BE2C (cell line): Measurements from ENCODE around the gene NTHL1.
A peak's percentile ranks its signal among the peaks of the same experiment; 100 is the strongest.

Experiments
- DNase-seq: peaks from one replicate; pipeline ENCODE4 v3.0.0-alpha.2; 2020
- H3K27me3 ChIP-seq: fragments of 250-450 bp; sonication (Bioruptor Pico); 2 replicates; pipeline ENCODE4 v1.5.1; 2020; ENCODE audit warnings: mild to moderate bottlenecking
- H3K36me3 ChIP-seq: fragments of 250-450 bp; sonication (Bioruptor Pico); 2 replicates; pipeline ENCODE4 v1.5.1; 2020; ENCODE audit warnings: mild to moderate bottlenecking
- H3K4me1 ChIP-seq: fragments of 250-450 bp; sonication (Bioruptor Pico); 2 replicates; pipeline ENCODE4 v1.5.1; 2020
- H3K4me3 ChIP-seq: 2 replicates; pipeline ENCODE4 v1.5.1; 2011; ENCODE audit warnings: low read depth, low read length
- H3K9me3 ChIP-seq: fragments of 250-450 bp; sonication (Bioruptor Pico); 2 replicates; pipeline ENCODE4 v1.5.1; 2020
- TF ChIP-seq, protein P1 (sequence below): IDR thresholded peaks from 2 replicates; pipeline ENCODE4 v1.5.1; 2012; ENCODE audit warnings: mild to moderate bottlenecking, low read depth, low read length

Gene NTHL1

DNA sequence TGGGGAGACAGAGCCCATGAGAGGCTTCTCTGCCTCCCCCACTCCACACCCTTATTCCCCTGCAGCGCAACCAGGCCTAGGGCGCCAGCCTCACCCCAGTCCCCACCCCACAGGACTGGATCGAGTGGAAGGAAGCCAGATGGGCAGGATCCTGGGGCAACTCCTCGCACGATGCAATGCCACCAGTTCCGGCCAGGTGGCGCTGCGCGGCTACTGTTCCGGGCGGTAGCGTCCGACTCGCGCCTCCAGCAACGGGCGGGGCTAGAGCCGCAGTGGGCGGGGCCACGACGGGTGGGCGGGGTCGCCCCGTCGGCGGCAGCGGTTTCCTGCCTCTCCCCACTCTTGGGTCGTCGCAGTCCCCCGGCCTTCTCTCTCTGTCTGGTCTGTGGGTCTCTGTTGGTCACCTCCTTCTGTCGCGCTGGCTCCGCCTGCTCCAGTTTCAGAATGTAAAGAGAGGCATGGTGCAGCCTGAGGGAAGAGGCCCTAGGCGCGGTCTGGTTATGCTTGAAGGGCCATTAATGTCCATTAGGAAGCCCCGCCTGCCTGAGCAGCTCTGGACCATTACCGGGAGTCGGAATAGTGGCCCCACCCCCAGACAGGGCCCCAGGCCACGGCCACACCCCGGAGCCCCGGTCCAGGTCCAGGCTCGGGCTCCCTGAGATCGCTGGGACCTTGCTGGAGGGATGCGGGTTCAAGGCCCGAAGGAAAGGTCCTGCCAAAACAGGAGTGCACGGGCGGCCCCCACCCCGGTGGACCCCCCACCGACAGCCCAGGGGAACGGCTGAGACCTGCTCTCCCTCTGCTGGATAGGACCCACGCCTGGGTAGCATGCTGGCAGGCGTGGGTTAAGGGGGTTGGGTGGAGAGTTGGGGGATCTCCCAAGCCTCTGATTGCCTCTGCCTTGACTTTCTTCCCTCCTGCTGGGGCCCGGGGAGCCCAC is 24.3 kb downstream of the NTHL1 start:
- peak overlapping the region; percentile 53 for H3K4me3 ChIP-seq
- 0 out of 2 replicates have a peak, but pooled peaks cover 4% of the 10 kb centered on the region for H3K4me1 ChIP-seq
- no peaks in the 10 kb centered on the region for H3K9me3 ChIP-seq
- H3K27me3 ChIP-seq: no peaks in the 10 kb centered on the region
- H3K36me3 ChIP-seq: no peaks in the 10 kb centered on the region
- TF ChIP-seq, protein P1, sequence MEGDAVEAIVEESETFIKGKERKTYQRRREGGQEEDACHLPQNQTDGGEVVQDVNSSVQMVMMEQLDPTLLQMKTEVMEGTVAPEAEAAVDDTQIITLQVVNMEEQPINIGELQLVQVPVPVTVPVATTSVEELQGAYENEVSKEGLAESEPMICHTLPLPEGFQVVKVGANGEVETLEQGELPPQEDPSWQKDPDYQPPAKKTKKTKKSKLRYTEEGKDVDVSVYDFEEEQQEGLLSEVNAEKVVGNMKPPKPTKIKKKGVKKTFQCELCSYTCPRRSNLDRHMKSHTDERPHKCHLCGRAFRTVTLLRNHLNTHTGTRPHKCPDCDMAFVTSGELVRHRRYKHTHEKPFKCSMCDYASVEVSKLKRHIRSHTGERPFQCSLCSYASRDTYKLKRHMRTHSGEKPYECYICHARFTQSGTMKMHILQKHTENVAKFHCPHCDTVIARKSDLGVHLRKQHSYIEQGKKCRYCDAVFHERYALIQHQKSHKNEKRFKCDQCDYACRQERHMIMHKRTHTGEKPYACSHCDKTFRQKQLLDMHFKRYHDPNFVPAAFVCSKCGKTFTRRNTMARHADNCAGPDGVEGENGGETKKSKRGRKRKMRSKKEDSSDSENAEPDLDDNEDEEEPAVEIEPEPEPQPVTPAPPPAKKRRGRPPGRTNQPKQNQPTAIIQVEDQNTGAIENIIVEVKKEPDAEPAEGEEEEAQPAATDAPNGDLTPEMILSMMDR: peak; percentile 84
- DNase-seq: peak; percentile 93

DNA sequence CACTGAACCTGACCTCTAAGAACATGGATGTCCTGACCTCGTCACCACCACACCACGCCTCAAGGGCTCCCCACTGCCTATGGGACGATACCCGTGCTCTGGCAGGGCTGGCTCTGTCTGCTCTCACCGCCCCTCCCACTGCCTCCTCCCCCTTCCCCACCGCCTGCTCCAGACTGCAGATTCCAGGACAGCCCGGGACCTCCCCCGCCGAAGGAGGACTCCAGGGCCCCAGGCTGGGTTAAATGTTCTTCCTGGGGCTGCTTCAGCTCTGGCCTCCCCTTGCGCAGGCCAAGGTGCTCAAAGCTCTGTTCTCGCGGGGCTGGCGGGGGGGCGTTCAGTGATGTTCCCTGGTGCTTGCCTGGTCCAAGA is 24.9 kb downstream of the NTHL1 start:
- H3K4me1 ChIP-seq: 0 out of 2 replicates have a peak, but pooled peaks cover 4% of the 10 kb centered on the region
- peak overlapping the region; percentile 50 for H3K4me3 ChIP-seq
- no peaks in the 10 kb centered on the region for H3K36me3 ChIP-seq
- DNase-seq: peak; percentile 75
- no peaks in the 10 kb centered on the region for H3K9me3 ChIP-seq
- H3K27me3 ChIP-seq: no peaks in the 10 kb centered on the region
- TF ChIP-seq, protein P1: no peak

- 0 out of 2 replicates have a peak, but pooled peaks cover 4% of the 10 kb centered on the region for H3K4me1 ChIP-seq
- TF ChIP-seq, protein P1: no peak
- H3K36me3 ChIP-seq: no peaks in the 10 kb centered on the region
- H3K4me3 ChIP-seq: no peak overlapping the region
- no peaks in the 10 kb centered on the region for H3K9me3 ChIP-seq
- H3K27me3 ChIP-seq: no peaks in the 10 kb centered on the region
- no peak for DNase-seq
These were observed 27.5 kb downstream of the NTHL1 start for GRCh38 chr16:2019921-2020831.

DNA sequence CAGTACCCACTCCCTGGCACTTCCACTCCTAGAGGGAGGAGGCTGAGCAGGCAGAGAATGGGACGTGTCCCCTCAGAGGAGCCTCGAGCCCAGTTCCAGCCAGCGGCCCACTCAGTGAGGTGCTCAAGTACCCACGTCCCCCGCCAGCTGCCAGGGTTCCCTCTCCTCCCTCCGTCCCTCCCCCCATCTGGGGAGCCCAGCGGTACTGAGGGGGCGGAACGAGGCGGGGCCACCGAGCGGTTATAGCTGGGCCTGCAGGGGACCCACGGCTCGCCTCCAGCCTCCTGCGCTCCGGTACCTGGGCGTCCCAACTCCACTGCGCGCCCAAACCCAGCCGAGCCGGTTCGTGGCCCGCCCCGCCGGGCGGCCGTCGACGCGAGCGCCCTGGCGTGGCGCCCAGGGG is 28.1 kb downstream of the NTHL1 start, which contains the start of gene NPW:
Gene NPW (plus strand): TSS at position 268 of the 403 bp plus-strand sequence.
- H3K9me3 ChIP-seq: no peaks in the 10 kb centered on the region
- H3K27me3 ChIP-seq: no peaks in the 10 kb centered on the region
- TF ChIP-seq, protein P1: no peak
- H3K36me3 ChIP-seq: no peaks in the 10 kb centered on the region
- H3K4me3 ChIP-seq: no peak within 1 kb of the TSS
- 0 out of 2 replicates have a peak, but pooled peaks cover 4% of the 10 kb centered on the region for H3K4me1 ChIP-seq
- peak; percentile 28 for DNase-seq

DNA sequence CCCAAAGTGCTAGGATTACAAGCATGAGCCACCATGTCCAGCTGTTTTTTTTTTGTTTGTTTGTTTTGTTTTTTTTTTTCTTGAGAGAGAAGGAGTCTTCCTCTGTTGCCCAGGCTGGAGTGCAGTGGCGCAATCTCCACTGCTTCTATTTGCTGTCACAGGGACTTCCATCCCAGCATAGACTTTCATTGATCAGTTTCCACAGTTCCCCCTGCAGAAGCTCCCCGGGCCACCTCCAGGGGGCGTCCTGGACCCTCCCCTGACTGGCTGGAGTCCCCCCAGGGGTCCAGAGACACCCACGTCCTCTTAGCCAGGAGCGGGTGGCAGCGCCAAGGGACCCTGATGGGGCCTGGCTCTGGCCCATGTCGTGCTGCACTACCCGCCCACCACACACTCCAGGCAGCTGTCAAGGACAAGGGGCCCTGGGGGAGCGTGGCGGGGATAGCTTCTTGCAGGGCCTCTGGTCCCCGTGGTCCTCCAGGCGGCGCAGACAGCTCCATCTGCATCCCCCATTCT is 31.2 kb downstream of the NTHL1 start:
- Histone ChIP-seq H3K9me3 (no peaks in the 10 kb centered on the region), H3K4me1 (no peaks in the 10 kb centered on the region), H3K36me3 (no peaks in the 10 kb centered on the region), H3K27me3 (no peaks in the 10 kb centered on the region), H3K4me3 (no peak overlapping the region)
- DNase-seq: peak; percentile 64
- TF ChIP-seq, protein P1: peak; percentile 65
